ENCODE measurements around the gene PTPN1. TPM values are rescaled to one million over a fixed set of nuclear protein-coding genes. Genes with fewer than 3 reads are reported as not detected.
A peak's percentile ranks its signal among the peaks of the same experiment; 100 is the strongest.

PTPN1 gene
- total RNA-seq, 1 donor = 28.6 TPM

DNA sequence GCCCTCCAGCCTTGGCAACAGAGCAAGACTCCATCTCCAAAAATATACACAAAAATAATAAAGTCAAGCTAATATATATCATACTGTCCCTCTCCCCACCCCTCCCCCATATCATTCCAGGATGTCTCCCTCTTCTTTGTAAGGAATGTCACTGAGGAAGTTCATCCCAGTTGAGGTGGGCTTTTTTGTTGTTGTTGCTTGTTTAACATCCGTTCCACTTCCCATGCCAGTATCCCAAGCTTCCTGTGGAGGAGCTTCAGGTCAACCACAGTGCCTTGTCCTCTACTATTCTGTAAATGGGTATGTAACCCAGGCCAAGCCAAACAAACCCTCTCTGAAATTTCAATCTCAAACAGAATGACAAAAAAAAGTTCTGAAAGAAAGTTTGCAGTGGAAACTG is 19.0 kb upstream of the PTPN1 start:
- no peaks in the 10 kb centered on the region for H4K20me1 ChIP-seq (ENCODE audit: insufficient read depth, low read length)
- H3K27me3 ChIP-seq (ENCODE audit: insufficient read depth, low read length) = no peaks in the 10 kb centered on the region
- DNase-seq (ENCODE audit: insufficient read length, low spot score, missing footprints) = no peak
- no peak overlapping the region for H2AFZ ChIP-seq (ENCODE audit: low read length)
- no peaks in the 10 kb centered on the region for H3K79me2 ChIP-seq (ENCODE audit: insufficient read depth, low read length)
- H3K27ac ChIP-seq (ENCODE audit: low read depth, low read length) = peak overlapping the region; percentile 63
- H3K9me3 ChIP-seq (ENCODE audit: low read depth, low read length) = no peaks in the 10 kb centered on the region
- H3K4me2 ChIP-seq (ENCODE audit: insufficient read depth, low read length) = no peak overlapping the region
- H3K4me1 ChIP-seq (ENCODE audit: insufficient read depth, low read length) = peaks cover 29% of the 10 kb centered on the region
- H3K36me3 ChIP-seq (ENCODE audit: insufficient read depth, low read length) = no peaks in the 10 kb centered on the region
- H3K4me3 ChIP-seq (ENCODE audit: insufficient read depth, low read length) = no peak overlapping the region
- TF ChIP-seq, protein P1, sequence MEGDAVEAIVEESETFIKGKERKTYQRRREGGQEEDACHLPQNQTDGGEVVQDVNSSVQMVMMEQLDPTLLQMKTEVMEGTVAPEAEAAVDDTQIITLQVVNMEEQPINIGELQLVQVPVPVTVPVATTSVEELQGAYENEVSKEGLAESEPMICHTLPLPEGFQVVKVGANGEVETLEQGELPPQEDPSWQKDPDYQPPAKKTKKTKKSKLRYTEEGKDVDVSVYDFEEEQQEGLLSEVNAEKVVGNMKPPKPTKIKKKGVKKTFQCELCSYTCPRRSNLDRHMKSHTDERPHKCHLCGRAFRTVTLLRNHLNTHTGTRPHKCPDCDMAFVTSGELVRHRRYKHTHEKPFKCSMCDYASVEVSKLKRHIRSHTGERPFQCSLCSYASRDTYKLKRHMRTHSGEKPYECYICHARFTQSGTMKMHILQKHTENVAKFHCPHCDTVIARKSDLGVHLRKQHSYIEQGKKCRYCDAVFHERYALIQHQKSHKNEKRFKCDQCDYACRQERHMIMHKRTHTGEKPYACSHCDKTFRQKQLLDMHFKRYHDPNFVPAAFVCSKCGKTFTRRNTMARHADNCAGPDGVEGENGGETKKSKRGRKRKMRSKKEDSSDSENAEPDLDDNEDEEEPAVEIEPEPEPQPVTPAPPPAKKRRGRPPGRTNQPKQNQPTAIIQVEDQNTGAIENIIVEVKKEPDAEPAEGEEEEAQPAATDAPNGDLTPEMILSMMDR (IDR thresholded peaks at IDR 0.05; ENCODE audit: extremely low read depth, low read depth, low read length) = no peak

DNA sequence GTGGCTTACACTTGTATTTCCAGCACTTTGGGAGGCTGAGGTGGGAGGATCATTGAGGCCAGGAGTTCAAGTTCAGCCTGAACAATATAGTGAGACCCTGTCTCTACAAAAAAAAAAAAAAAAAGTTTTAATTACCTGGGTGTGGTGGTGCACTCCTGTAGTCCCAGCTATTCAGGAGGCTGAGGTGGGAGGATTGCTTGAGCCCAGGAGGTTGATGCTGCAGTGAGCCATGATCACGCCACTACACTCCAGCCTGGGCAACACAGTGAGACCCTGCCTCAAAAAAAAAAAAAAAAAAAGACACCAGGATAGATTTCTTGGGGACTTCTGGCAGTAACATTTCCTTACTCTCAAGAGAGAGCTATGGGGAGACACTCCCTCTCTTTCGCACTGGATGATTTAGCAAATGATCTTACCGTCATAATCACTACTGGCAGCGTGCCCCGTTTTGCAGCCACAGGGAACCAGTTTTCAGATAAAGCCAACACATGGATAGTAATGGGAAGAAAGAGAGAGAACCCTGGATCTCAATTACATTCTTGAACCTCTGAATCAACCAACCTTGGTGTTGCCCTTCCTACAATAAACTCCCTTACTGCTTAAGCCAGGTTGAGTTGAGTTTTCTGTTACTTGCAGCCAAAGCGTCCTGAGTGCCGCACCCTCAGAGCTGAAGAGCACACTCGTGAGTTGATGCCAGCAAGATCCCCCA is 18.1 kb upstream of the PTPN1 start:
- Histone ChIP-seq H2AFZ (ENCODE audit: low read length) (no peak overlapping the region), H3K4me1 (ENCODE audit: insufficient read depth, low read length) (peaks cover 36% of the 10 kb centered on the region), H3K4me3 (ENCODE audit: insufficient read depth, low read length) (no peak overlapping the region), H3K36me3 (ENCODE audit: insufficient read depth, low read length) (no peaks in the 10 kb centered on the region), H4K20me1 (ENCODE audit: insufficient read depth, low read length) (no peaks in the 10 kb centered on the region), H3K79me2 (ENCODE audit: insufficient read depth, low read length) (no peaks in the 10 kb centered on the region), H3K9me3 (ENCODE audit: low read depth, low read length) (no peaks in the 10 kb centered on the region), H3K4me2 (ENCODE audit: insufficient read depth, low read length) (peak overlapping the region; percentile 4), H3K27me3 (ENCODE audit: insufficient read depth, low read length) (no peaks in the 10 kb centered on the region), H3K27ac (ENCODE audit: low read depth, low read length) (peak overlapping the region; percentile 63)
- DNase-seq (ENCODE audit: insufficient read length, low spot score, missing footprints) = no peak
- TF ChIP-seq, protein P1 (IDR thresholded peaks at IDR 0.05; ENCODE audit: extremely low read depth, low read depth, low read length) = no peak

DNA sequence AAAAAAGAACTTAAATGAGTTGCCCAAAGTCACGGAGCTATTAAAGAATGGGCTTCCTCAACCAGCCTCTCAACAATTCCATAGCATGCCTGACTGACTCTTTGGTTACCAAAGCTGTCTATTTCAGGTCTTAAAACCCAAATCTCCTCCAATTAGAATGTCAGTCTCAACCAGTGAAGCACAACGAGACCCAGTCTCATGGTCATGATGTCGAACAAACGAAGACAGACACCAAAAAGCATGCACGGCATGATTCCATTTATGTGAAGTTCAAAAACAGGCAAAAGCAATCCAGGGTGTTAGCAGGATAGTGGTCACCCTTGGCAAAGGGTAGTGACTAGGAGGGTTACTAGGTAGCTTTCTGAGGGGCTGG is 16.3 kb upstream of the PTPN1 start:
- no peak for DNase-seq (ENCODE audit: insufficient read length, low spot score, missing footprints)
- Histone ChIP-seq H3K4me2 (ENCODE audit: insufficient read depth, low read length) (no peak overlapping the region), H3K4me1 (ENCODE audit: insufficient read depth, low read length) (peaks cover 41% of the 10 kb centered on the region), H3K36me3 (ENCODE audit: insufficient read depth, low read length) (no peaks in the 10 kb centered on the region), H3K9me3 (ENCODE audit: low read depth, low read length) (no peaks in the 10 kb centered on the region), H2AFZ (ENCODE audit: low read length) (no peak overlapping the region), H3K4me3 (ENCODE audit: insufficient read depth, low read length) (no peak overlapping the region), H3K79me2 (ENCODE audit: insufficient read depth, low read length) (no peaks in the 10 kb centered on the region), H3K27ac (ENCODE audit: low read depth, low read length) (peak overlapping the region; percentile 73), H4K20me1 (ENCODE audit: insufficient read depth, low read length) (no peaks in the 10 kb centered on the region), H3K27me3 (ENCODE audit: insufficient read depth, low read length) (no peaks in the 10 kb centered on the region)
- TF ChIP-seq, protein P1 (IDR thresholded peaks at IDR 0.05; ENCODE audit: extremely low read depth, low read depth, low read length) = no peak

DNA sequence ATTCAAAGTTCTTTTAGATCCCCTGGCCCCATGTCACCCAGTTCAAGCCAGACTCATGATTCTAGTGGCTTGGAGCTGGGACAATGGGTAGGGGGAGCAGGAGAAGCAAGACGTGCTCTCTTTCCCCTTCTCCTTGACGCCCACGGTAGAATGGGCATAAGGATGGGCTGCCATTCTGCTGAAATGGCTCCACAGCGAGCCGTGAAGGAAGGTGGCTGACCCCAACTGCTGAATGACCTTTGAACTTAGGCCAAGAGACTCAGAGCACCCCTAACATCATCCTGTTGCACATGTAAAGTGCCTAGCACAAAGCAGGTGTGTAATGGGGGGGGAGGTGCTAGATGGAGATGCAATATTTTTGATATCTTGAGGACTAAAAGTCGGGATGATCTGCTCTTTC is 15.8 kb upstream of the PTPN1 start:
- TF ChIP-seq, protein P1 (IDR thresholded peaks at IDR 0.05; ENCODE audit: extremely low read depth, low read depth, low read length) = no peak
- H4K20me1 ChIP-seq (ENCODE audit: insufficient read depth, low read length) = no peaks in the 10 kb centered on the region

More for the DNA sequence above, 15.8 kb upstream of the PTPN1 start:
- Histone ChIP-seq H3K4me1 (ENCODE audit: insufficient read depth, low read length) (peaks cover 41% of the 10 kb centered on the region), H3K9me3 (ENCODE audit: low read depth, low read length) (no peaks in the 10 kb centered on the region), H3K36me3 (ENCODE audit: insufficient read depth, low read length) (no peaks in the 10 kb centered on the region), H3K27ac (ENCODE audit: low read depth, low read length) (no peak overlapping the region), H3K79me2 (ENCODE audit: insufficient read depth, low read length) (no peaks in the 10 kb centered on the region), H3K4me3 (ENCODE audit: insufficient read depth, low read length) (no peak overlapping the region), H2AFZ (ENCODE audit: low read length) (no peak overlapping the region), H3K27me3 (ENCODE audit: insufficient read depth, low read length) (no peaks in the 10 kb centered on the region), H3K4me2 (ENCODE audit: insufficient read depth, low read length) (no peak overlapping the region)
- DNase-seq (ENCODE audit: insufficient read length, low spot score, missing footprints) = no peak

All from osteoblast (primary cell).